ENCODE measurements around the gene STAG3. TPM values are rescaled to one million over a fixed set of nuclear protein-coding genes. Genes with fewer than 3 reads are reported as not detected.

STAG3 gene
- total and polyA plus RNA-seq, 9 of the 15 experiments (the other 6 are each of a cell fraction or from before 2014, with no cell fraction given) = 0.54 to 2.5 (median 1.7) TPM

DNA sequence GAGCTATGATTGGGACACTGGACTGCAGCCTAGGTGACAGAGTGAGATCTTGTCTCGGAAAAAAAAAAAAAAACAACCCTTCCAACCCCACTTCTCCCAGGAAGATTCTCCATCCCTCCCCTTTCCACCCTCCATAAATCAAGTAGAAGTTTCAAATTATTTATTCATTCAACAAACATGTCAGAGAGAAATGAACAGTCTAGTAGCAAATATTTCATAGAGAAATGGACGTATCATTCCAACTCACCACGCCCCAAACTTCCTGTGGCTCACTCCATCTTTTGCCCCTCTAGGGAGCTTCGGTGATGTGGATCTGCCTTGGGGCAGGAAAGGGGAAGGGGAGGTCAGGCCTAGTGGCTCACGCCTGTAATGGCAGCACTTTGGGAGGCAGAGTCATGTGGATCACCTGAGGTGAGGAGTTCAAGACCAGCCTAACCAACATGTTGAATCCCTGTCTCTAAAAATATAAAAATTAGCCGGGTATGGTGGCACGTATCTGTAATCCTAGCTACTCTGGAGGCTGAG lies 18.6 kb upstream of the STAG3 start (continued):
- TF ChIP-seq, protein P1, sequence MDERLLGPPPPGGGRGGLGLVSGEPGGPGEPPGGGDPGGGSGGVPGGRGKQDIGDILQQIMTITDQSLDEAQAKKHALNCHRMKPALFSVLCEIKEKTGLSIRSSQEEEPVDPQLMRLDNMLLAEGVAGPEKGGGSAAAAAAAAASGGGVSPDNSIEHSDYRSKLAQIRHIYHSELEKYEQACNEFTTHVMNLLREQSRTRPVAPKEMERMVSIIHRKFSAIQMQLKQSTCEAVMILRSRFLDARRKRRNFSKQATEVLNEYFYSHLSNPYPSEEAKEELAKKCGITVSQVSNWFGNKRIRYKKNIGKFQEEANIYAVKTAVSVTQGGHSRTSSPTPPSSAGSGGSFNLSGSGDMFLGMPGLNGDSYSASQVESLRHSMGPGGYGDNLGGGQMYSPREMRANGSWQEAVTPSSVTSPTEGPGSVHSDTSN (CRISPR knock-in tag; IDR thresholded peaks at IDR 0.05; ENCODE audit: low read depth) = no peak
- TF ChIP-seq, protein P1 (tag; conservative IDR thresholded peaks at IDR 0.05; ENCODE audit: low read depth) = peak; percentile 83
- TF ChIP-seq MAFF (IDR thresholded peaks at IDR 0.05; ENCODE audit: low read length) = no peak
- TF ChIP-seq, protein P2, sequence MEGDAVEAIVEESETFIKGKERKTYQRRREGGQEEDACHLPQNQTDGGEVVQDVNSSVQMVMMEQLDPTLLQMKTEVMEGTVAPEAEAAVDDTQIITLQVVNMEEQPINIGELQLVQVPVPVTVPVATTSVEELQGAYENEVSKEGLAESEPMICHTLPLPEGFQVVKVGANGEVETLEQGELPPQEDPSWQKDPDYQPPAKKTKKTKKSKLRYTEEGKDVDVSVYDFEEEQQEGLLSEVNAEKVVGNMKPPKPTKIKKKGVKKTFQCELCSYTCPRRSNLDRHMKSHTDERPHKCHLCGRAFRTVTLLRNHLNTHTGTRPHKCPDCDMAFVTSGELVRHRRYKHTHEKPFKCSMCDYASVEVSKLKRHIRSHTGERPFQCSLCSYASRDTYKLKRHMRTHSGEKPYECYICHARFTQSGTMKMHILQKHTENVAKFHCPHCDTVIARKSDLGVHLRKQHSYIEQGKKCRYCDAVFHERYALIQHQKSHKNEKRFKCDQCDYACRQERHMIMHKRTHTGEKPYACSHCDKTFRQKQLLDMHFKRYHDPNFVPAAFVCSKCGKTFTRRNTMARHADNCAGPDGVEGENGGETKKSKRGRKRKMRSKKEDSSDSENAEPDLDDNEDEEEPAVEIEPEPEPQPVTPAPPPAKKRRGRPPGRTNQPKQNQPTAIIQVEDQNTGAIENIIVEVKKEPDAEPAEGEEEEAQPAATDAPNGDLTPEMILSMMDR (IDR thresholded peaks at IDR 0.05 in 2 of 3, conservative IDR thresholded peaks at IDR 0.05 in 1 of 3; ENCODE audit: insufficient read depth in 2 of 3, low read depth in 1 of 3, low read length in 3 of 3) = peak; percentile 11 to 24 (median 18); a peak in 1 of 6 replicates
- no peak for TF ChIP-seq KDM5B (IDR thresholded peaks at IDR 0.05; ENCODE audit: insufficient replicate concordance, low read depth, low read length)
- TF ChIP-seq RBBP5 (IDR thresholded peaks at IDR 0.05; ENCODE audit: borderline replicate concordance, insufficient read depth, low read length, poor library complexity, severe bottlenecking) = no peak
- no peak for TF ChIP-seq XRCC4 (IDR thresholded peaks at IDR 0.05; ENCODE audit: extremely low read depth, insufficient read depth, insufficient read length)
- TF ChIP-seq SAFB2 (IDR thresholded peaks at IDR 0.05; ENCODE audit: borderline replicate concordance, low read depth, low read length, severe bottlenecking) = no peak
- TF ChIP-seq TRIM24 (IDR thresholded peaks at IDR 0.05) = no peak; a peak in 1 of 4 replicates
- peak in 1 of 2 experiments; percentile 80; a peak in 1 of 4 replicates for TF ChIP-seq ARNT (IDR thresholded peaks at IDR 0.05)
- TF ChIP-seq, protein P3, sequence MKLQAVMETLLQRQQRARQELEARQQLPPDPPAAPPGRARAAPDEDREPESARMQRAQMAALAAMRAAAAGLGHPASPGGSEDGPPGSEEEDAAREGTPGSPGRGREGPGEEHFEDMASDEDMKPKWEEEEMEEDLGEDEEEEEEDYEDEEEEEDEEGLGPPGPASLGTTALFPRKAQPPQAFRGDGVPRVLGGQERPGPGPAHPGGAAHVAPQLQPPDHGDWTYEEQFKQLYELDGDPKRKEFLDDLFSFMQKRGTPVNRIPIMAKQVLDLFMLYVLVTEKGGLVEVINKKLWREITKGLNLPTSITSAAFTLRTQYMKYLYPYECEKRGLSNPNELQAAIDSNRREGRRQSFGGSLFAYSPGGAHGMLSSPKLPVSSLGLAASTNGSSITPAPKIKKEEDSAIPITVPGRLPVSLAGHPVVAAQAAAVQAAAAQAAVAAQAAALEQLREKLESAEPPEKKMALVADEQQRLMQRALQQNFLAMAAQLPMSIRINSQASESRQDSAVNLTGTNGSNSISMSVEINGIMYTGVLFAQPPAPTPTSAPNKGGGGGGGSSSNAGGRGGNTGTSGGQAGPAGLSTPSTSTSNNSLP (IDR thresholded peaks at IDR 0.05; ENCODE audit: borderline replicate concordance, low read depth, low read length) = no peak
- TF ChIP-seq ZBED1 (IDR thresholded peaks at IDR 0.05) = no peak
- peak; percentile 35; the same call in 1 of the 2 replicates for TF ChIP-seq ZNF316 (IDR thresholded peaks at IDR 0.05)
- 0 out of 2 replicates have a peak, but pooled peaks have one; percentile 18 for TF ChIP-seq NR2C1 (IDR thresholded peaks at IDR 0.05)
- TF ChIP-seq NR2C1 (tag; IDR thresholded peaks at IDR 0.05) = no peak
- no peak for TF ChIP-seq ZKSCAN3 (CRISPR knock-in tag; IDR thresholded peaks at IDR 0.05)
- TF ChIP-seq KAT7 (CRISPR knock-in tag; IDR thresholded peaks at IDR 0.05; ENCODE audit: borderline replicate concordance) = no peak
- TF ChIP-seq ESRRB (CRISPR knock-in tag; IDR thresholded peaks at IDR 0.05; ENCODE audit: borderline replicate concordance) = no peak
- no peak for TF ChIP-seq MTA2 (IDR thresholded peaks at IDR 0.05; ENCODE audit: low read depth)
- TF ChIP-seq TBP (optimal IDR thresholded peaks at IDR 0.05; ENCODE audit: low read depth, low read length) = peak; percentile 62
- TF ChIP-seq CBX5 (IDR thresholded peaks at IDR 0.05; ENCODE audit: borderline replicate concordance, low read depth) = no peak
- no peak for TF ChIP-seq ZBTB17 (CRISPR knock-in tag; IDR thresholded peaks at IDR 0.05)
- no peak for TF ChIP-seq TARDBP (IDR thresholded peaks at IDR 0.05)
- TF ChIP-seq BRD9 (IDR thresholded peaks at IDR 0.05; ENCODE audit: low read depth, partially characterized antibody) = peak; percentile 9
- no peak for TF ChIP-seq HEY1 (CRISPR knock-in tag; IDR thresholded peaks at IDR 0.05; ENCODE audit: borderline replicate concordance)

Measured in K562 (cell line).